ENCODE results near the gene SP6. TPM values are rescaled to one million over a fixed set of nuclear protein-coding genes. Genes with fewer than 3 reads are reported as not detected.

Gene SP6
- total and polyA plus RNA-seq, 2 of the 8 experiments (the other 6 are each of a cell fraction or from before 2014, with no cell fraction given): 1.2 to 1.5 TPM

- no peak for TF ChIP-seq MAX (IDR thresholded peaks at IDR 0.05)
- no peak for TF ChIP-seq MAFK (IDR thresholded peaks at IDR 0.05; ENCODE audit: low read depth, low read length)
- TF ChIP-seq SP4 (IDR thresholded peaks at IDR 0.05; ENCODE audit: low read length): no peak
- TF ChIP-seq ZNF274 (IDR thresholded peaks at IDR 0.05; ENCODE audit: borderline replicate concordance, extremely low read depth, low read length): no peak
- TF ChIP-seq YY1 (IDR thresholded peaks at IDR 0.05; ENCODE audit: low read depth, low read length): no peak
- no peak for TF ChIP-seq CTCF (IDR thresholded peaks at IDR 0.05; ENCODE audit: control extremely low read depth in 1 of 3, insufficient read depth in 1 of 3, low read depth in 1 of 3, low read length in 3 of 3)
Observed at GRCh38 chr17:47806913-47807255, 44.1 kb downstream of the SP6 start (continued).

All from H1 (cell line).